Coronary artery (tissue), 2 donors: ENCODE measurements around the gene LMO1.

Experiments
- DNase-seq: peaks from one replicate; pipeline ENCODE4 v3.0.0-alpha.2; 2017; ENCODE audit warnings: low spot score
- H3K27ac ChIP-seq, 2 donors: fragments of 200-600 bp; sonication (generic); one replicate each; pipeline ENCODE4 v1.5.1; 2016 to 2019
- H3K4me3 ChIP-seq: fragments of 200-600 bp; sonication (generic); 2 replicates; pipeline ENCODE4 v1.5.1; 2016; ENCODE audit warnings: mild to moderate bottlenecking, moderate library complexity
- CTCF ChIP-seq: fragments of 200-600 bp; sonication (generic); IDR thresholded peaks from one replicate; pipeline ENCODE4 v1.5.1; 2019; ENCODE audit warnings: antibody characterized with exemption

LMO1 gene

GRCh38 chr11:8242499-8243280 is 21.0 kb downstream of the LMO1 start:
- DNase-seq, result no peak
- no peak overlapping the region for H3K4me3 ChIP-seq
- no peak for TF ChIP-seq CTCF
- no peak overlapping the region for H3K27ac ChIP-seq

- DNase-seq, result no peak
- H3K4me3 ChIP-seq, result no peak overlapping the region
- no peak overlapping the region for H3K27ac ChIP-seq
- no peak for TF ChIP-seq CTCF
Observed at GRCh38 chr11:8242118-8242475, 21.6 kb downstream of the LMO1 start.

- H3K4me3 ChIP-seq, result no peak overlapping the region
- no peak for TF ChIP-seq CTCF
Observed at GRCh38 chr11:8241373-8242117, 22.1 kb downstream of the LMO1 start.

GRCh38 chr11:8239536-8240228 is 24.0 kb downstream of the LMO1 start:
- no peak for DNase-seq
- TF ChIP-seq CTCF, result no peak
- Histone ChIP-seq H3K4me3 (no peak overlapping the region), H3K27ac (no peak overlapping the region)

More at GRCh38 chr11:8241373-8242117, 22.1 kb downstream of the LMO1 start:
- DNase-seq, result no peak
- H3K27ac ChIP-seq, result no peak overlapping the region

GRCh38 chr11:8239040-8239439 is 24.6 kb downstream of the LMO1 start:
- no peak for TF ChIP-seq CTCF
- Histone ChIP-seq H3K27ac (no peak overlapping the region), H3K4me3 (no peak overlapping the region)
- no peak for DNase-seq

GRCh38 chr11:8237453-8237852 is 26.2 kb downstream of the LMO1 start:
- no peak for DNase-seq
- no peak overlapping the region for H3K27ac ChIP-seq
- TF ChIP-seq CTCF, result no peak
- no peak overlapping the region for H3K4me3 ChIP-seq
